NCI-H1436 (cell line): Measurements from ENCODE around the gene PRM1.
"Not testable (repeated sequence)": the region's sequence is repeated elsewhere in the genome, so short reads cannot be mapped to it uniquely, and the experiment has no call there.

Experiments used
- DNase-seq: peaks from one replicate; lab custom pipeline; 2025; lab: John Stamatoyannopoulos, UW

Gene PRM1

GRCh38 chr16:11297492-11298142 is 16.5 kb upstream of the PRM1 start:
- peak; percentile 83 for DNase-seq

DNA sequence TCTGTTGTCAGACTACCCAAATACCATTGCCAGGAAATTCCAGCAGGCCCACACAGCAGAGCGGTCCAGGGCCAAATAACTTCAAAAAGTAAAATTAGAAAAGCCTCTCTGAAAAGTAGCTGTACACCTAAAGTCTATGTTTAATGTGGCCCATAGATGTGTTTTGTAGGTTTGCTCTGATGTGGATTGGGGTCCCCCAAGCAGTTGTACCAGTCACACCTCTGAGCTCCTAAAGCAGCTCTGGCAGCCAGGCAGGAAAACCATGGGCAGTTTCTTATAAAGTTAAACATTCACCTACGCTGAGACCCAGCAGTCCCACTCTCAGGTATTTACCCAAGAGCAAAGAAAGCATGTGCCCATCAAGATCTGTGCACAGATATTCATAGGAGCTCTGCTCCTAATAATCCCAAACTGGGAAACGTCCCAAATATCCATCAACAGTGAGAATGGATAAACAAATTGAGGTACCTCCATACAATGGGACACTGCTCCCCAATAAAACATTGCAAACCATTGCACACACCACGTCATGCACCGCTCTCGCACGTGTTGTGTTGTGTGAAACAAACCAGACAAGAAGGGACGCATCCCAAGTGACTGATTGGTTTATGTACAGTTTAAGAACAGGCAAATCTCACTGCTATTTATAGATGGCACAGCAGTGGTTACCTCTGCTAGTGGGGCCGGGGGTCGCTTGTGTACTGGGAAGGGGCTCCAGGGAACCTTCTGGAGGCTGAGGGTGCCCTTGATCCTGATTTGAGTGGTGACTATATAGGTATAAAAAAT is 15.8 kb upstream of the PRM1 start:
- no peak for DNase-seq

- DNase-seq, result no peak
Observed at GRCh38 chr16:11296351-11296705, 15.2 kb upstream of the PRM1 start.

- DNase-seq, result no peak
Observed at GRCh38 chr16:11295672-11296071, 14.5 kb upstream of the PRM1 start.

GRCh38 chr16:11292076-11292748 is 11.1 kb upstream of the PRM1 start:
- DNase-seq, result no peak

DNA sequence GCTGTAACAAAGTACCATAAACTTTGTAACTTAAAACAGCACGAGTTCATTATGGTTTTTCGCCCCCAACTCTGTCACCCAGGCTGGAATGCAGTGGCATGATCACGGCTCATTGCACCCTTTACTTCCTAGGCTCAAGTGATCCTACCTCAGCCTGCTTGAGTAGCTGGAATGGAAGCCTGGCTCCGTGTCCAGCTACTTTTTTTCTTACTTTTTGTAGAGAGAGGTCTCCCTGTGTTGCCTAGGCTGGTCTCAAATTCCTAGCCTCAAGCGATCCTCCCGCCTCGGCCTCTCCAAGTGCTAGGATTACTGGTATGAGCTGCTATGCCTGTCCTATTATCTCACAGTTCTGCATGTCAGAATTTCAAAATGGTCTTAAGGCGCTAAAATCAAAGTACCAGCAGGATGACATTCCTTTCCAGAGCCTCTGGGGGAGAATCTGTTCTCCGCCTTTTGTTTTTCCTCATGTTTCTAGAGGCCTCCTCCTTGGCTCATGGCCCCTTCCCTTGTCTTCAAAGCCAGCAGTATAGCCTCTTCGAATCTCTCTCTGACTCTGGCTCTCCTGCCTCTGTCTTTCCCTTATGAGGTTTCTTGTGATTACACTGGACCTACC is 10.1 kb upstream of the PRM1 start:
- DNase-seq, result no peak

DNA sequence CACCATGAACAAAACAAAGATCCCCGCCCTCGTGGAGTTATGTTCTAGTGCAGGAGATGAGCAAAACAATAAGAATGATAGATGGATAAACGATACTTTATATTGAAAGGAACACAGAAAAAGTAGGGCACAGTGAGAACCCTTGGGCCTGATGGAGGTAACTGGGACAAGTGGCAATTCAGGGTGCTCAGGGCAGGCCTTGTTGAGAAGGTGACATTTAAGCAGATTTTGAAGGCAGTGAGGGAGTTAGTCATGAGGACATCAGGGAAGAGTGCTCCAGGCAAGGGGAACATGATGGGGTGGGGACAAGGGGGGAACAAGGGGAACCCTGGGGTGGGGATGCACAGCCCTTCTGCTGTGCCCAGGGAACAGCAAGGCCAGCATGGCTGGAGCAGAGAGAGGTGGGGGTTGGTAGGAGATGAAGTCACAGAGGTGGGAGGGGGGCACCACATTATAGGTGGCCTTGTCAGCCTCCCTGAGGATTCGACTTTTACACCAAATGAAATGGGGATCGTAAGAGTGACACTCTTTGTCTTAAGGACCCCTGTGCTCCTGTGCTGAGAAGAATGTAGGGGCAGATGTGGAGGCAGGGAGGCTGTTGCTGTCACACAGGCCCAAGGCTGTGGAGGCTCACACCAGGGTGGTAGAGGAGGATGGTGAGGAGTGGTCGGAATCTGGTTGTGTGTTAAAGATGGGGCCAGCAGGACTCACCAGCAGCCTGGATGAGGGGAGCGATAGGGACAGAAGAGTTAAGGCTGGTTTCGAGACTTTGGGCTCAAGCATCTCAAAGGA is 9.2 kb upstream of the PRM1 start:
- DNase-seq, result no peak

DNA sequence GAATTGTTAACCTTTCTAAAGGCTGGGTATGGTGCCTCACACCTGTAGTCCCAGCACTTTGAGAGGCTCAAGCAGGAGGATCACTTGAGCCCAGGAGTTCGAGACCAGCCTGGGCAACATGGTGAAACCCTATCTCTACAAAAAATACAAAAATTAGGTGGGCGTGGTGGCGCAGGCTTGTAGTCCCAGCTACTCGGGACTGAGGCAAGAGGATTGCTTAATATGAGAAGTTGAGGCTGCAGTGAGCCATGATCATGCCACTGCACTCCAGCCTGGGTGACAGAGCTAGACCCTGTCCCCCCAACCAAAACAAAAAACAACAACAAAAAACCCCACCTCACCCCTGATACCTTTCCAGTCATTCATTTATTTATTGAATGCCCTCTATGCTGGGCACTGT is 8.6 kb upstream of the PRM1 start:
- DNase-seq, result not testable (repeated sequence)

- no peak for DNase-seq
Observed at GRCh38 chr16:11289202-11289601, 8.1 kb upstream of the PRM1 start.

GRCh38 chr16:11285842-11286241 is 4.7 kb upstream of the PRM1 start:
- DNase-seq, result no peak

DNA sequence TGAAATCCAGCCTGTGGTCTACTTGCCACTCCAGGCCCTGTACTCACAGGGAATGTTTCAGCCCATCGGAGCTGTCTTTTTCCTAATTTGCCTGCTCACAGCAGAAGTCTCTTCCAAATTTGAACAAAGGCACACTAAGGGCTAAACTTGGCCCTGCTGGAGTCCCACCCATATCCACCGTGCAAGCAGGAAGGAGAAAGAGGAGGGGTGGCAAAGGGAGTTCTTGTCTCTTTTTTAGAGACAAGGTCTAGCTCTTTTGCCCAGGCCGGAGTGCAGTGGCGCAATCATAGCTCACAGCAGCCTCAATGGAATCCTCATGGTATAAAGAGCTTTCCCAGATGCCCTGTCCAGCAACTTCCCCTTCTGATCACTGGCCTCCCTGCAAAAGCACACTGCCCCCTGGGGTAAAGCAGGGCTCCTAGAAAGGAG is 2.7 kb upstream of the PRM1 start:
- DNase-seq, result no peak

GRCh38 chr16:11278681-11279628 is 2.2 kb downstream of the PRM1 start:
- no peak for DNase-seq

GRCh38 chr16:11277607-11278337 is 3.4 kb downstream of the PRM1 start:
- no peak for DNase-seq

GRCh38 chr16:11276896-11277593 is 4.1 kb downstream of the PRM1 start:
- DNase-seq, result no peak

- DNase-seq, result no peak
Observed at GRCh38 chr16:11276143-11276895, 4.8 kb downstream of the PRM1 start, which contains the start of gene PRM2. PRM2 (minus strand) TSS chr16:11276480; CDS start chr16:11276370, 110 bp downstream.

- no peak for DNase-seq
Observed at GRCh38 chr16:11274964-11275363, 6.2 kb downstream of the PRM1 start.

DNA sequence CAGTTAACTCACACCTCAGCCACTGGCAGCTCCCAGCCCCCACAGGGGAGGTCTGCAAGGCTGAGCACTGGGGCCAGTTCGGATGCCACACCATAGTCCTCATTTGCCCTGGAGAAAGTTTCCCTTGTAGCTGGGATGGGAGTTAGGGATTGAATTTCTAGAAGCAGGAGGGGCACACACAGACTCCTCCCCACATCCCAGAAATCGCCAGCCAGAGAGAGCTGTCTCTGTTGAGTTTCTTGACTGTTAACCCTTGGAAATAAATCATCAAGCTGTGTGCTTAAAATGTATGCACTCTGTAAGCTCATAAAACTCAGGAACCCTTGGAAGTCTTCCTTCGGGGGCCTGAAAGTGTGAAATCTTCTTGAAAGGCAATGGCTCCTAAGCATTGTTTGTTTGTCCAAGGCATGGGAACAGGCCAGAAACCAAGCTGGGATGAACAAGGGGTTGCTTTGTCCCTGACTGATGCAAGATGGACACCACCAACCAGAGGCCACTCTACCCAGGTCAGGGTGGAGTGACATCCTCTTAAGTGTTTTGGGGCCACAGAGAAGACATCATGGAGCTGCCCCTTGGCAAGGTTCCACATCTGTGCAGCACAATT is 7.3 kb downstream of the PRM1 start:
- no peak for DNase-seq
